ENCODE results near the gene SRGAP1.

DNA sequence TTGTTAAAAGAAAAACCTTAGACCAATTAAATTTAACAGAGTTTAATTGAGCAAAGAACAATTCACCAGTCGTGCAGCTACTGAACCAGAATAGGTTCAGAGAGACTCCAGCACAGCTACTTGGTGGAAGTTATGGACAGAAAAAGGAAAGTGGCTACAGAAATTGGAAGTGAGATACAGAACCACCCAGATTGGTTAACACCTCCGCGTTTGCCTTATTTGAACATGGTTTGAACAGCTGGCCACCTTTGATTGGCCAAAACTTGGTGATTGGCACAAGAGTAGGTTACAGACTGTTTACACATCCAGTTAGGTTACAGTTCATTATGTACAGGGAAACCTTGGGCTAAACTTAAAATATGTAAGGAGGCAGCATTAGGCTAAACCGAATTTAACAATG, 54.9 kb downstream of the SRGAP1 start:
- TF ChIP-seq, protein P1, sequence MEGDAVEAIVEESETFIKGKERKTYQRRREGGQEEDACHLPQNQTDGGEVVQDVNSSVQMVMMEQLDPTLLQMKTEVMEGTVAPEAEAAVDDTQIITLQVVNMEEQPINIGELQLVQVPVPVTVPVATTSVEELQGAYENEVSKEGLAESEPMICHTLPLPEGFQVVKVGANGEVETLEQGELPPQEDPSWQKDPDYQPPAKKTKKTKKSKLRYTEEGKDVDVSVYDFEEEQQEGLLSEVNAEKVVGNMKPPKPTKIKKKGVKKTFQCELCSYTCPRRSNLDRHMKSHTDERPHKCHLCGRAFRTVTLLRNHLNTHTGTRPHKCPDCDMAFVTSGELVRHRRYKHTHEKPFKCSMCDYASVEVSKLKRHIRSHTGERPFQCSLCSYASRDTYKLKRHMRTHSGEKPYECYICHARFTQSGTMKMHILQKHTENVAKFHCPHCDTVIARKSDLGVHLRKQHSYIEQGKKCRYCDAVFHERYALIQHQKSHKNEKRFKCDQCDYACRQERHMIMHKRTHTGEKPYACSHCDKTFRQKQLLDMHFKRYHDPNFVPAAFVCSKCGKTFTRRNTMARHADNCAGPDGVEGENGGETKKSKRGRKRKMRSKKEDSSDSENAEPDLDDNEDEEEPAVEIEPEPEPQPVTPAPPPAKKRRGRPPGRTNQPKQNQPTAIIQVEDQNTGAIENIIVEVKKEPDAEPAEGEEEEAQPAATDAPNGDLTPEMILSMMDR (conservative IDR thresholded peaks at IDR 0.05; ENCODE audit: low read depth, low read length), result no peak
- TF ChIP-seq RAD21 (IDR thresholded peaks at IDR 0.05; ENCODE audit: low read length) (no peak), MAZ (IDR thresholded peaks at IDR 0.05; ENCODE audit: borderline replicate concordance, low read depth, low read length) (no peak), SMC3 (IDR thresholded peaks at IDR 0.05; ENCODE audit: low read depth, low read length) (no peak), FOS (IDR thresholded peaks at IDR 0.05; ENCODE audit: low read depth, low read length) (no peak), MAFK (IDR thresholded peaks at IDR 0.05; ENCODE audit: low read depth, low read length) (no peak)
